ENCODE results near the gene ITGB7.

ITGB7 gene

GRCh38 chr12:53212931-53213330 is 5.9 kb upstream of the ITGB7 start:
- TF ChIP-seq, protein P1, sequence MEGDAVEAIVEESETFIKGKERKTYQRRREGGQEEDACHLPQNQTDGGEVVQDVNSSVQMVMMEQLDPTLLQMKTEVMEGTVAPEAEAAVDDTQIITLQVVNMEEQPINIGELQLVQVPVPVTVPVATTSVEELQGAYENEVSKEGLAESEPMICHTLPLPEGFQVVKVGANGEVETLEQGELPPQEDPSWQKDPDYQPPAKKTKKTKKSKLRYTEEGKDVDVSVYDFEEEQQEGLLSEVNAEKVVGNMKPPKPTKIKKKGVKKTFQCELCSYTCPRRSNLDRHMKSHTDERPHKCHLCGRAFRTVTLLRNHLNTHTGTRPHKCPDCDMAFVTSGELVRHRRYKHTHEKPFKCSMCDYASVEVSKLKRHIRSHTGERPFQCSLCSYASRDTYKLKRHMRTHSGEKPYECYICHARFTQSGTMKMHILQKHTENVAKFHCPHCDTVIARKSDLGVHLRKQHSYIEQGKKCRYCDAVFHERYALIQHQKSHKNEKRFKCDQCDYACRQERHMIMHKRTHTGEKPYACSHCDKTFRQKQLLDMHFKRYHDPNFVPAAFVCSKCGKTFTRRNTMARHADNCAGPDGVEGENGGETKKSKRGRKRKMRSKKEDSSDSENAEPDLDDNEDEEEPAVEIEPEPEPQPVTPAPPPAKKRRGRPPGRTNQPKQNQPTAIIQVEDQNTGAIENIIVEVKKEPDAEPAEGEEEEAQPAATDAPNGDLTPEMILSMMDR (IDR thresholded peaks at IDR 0.05; ENCODE audit: insufficient read depth, low read length, poor library complexity, severe bottlenecking), result no peak
- no peak for DNase-seq (ENCODE audit: extremely low read depth, insufficient read length)
- peaks cover 10% of the 10 kb centered on the region for H3K36me3 ChIP-seq (ENCODE audit: control insufficient read depth, insufficient read depth, low read length)

GRCh38 chr12:53211476-53212381 is 4.7 kb upstream of the ITGB7 start:
- Histone ChIP-seq H3K4me3 (replicated peaks; ENCODE audit: low read depth, low read length) (no peak overlapping the region), H3K36me3 (ENCODE audit: control insufficient read depth, insufficient read depth, low read length) (peaks cover 10% of the 10 kb centered on the region), H3K27me3 (replicated peaks; ENCODE audit: control insufficient read depth, insufficient read depth, low read length) (no peaks in the 10 kb centered on the region)
- no peak for DNase-seq (ENCODE audit: extremely low read depth, insufficient read length)
- TF ChIP-seq, protein P1 (IDR thresholded peaks at IDR 0.05; ENCODE audit: insufficient read depth, low read length, poor library complexity, severe bottlenecking), result peak; percentile 73

More at GRCh38 chr12:53212931-53213330, 5.9 kb upstream of the ITGB7 start:
- no peaks in the 10 kb centered on the region for H3K27me3 ChIP-seq (replicated peaks; ENCODE audit: control insufficient read depth, insufficient read depth, low read length)
- H3K4me3 ChIP-seq (replicated peaks; ENCODE audit: low read depth, low read length), result no peak overlapping the region

- Histone ChIP-seq H3K27me3 (replicated peaks; ENCODE audit: control insufficient read depth, insufficient read depth, low read length) (no peaks in the 10 kb centered on the region), H3K4me3 (replicated peaks; ENCODE audit: low read depth, low read length) (no peak overlapping the region), H3K36me3 (ENCODE audit: control insufficient read depth, insufficient read depth, low read length) (peaks cover 10% of the 10 kb centered on the region)
- TF ChIP-seq, protein P1 (IDR thresholded peaks at IDR 0.05; ENCODE audit: insufficient read depth, low read length, poor library complexity, severe bottlenecking), result no peak
- DNase-seq (ENCODE audit: extremely low read depth, insufficient read length), result no peak
These were observed 3.8 kb upstream of the ITGB7 start for GRCh38 chr12:53210843-53211242.

GRCh38 chr12:53208877-53209463 is 1.9 kb upstream of the ITGB7 start:
- H3K36me3 ChIP-seq (ENCODE audit: control insufficient read depth, insufficient read depth, low read length), result peaks cover 7% of the 10 kb centered on the region
- H3K27me3 ChIP-seq (replicated peaks; ENCODE audit: control insufficient read depth, insufficient read depth, low read length), result no peaks in the 10 kb centered on the region
- peak; percentile 69 for DNase-seq (ENCODE audit: extremely low read depth, insufficient read length)
- TF ChIP-seq, protein P1 (IDR thresholded peaks at IDR 0.05; ENCODE audit: insufficient read depth, low read length, poor library complexity, severe bottlenecking), result no peak
- peak overlapping the region; percentile 66 for H3K4me3 ChIP-seq (replicated peaks; ENCODE audit: low read depth, low read length)

GRCh38 chr12:53208435-53208834 is 1.4 kb upstream of the ITGB7 start:
- no peak overlapping the region for H3K4me3 ChIP-seq (replicated peaks; ENCODE audit: low read depth, low read length)
- H3K27me3 ChIP-seq (replicated peaks; ENCODE audit: control insufficient read depth, insufficient read depth, low read length), result no peaks in the 10 kb centered on the region
- DNase-seq (ENCODE audit: extremely low read depth, insufficient read length), result no peak
- TF ChIP-seq, protein P1 (IDR thresholded peaks at IDR 0.05; ENCODE audit: insufficient read depth, low read length, poor library complexity, severe bottlenecking), result no peak
- peaks cover 5% of the 10 kb centered on the region; the same call in 1 of the 2 replicates for H3K36me3 ChIP-seq (ENCODE audit: control insufficient read depth, insufficient read depth, low read length)

All from GM06990 (cell line).